Activated T-helper 2 cell treated with anti-CD3 and anti-CD28 coated beads, Interferon-gamma antibody, Interleukin-2, Interleukin-4, amounts not matched to agents 10 μg/mL and 5 μg/mL and 100 μg/mL, durations not matched to agents 14 hours and 24 hours and 36 hours (primary cell): ENCODE measurements around the gene AMN. TPM values are rescaled to one million over a fixed set of nuclear protein-coding genes. Genes with fewer than 3 reads are reported as not detected.

ENCODE experiments used
- DNase-seq: peaks from one replicate; pipeline ENCODE4 v3.0.0; 2021; ENCODE audit warnings: low spot score
- H3K27ac Mint-ChIP-seq: one replicate; pipeline ENCODE4 v1.8.0; 2021; ENCODE audit warnings: mixed read lengths
- H3K27me3 Mint-ChIP-seq: one replicate; pipeline ENCODE4 v1.8.0; 2021; ENCODE audit warnings: low read depth, mixed read lengths
- H3K36me3 Mint-ChIP-seq: one replicate; pipeline ENCODE4 v1.8.0; 2021; ENCODE audit warnings: low read depth, mixed read lengths
- H3K4me1 Mint-ChIP-seq: one replicate; pipeline ENCODE4 v1.8.0; 2021; ENCODE audit warnings: low read depth, mixed read lengths
- H3K4me3 Mint-ChIP-seq: one replicate; pipeline ENCODE4 v1.8.0; 2021; ENCODE audit warnings: low read depth, mild to moderate bottlenecking, moderate library complexity, mixed read lengths
- H3K9me3 Mint-ChIP-seq: one replicate; pipeline ENCODE4 v1.8.0; 2021; ENCODE audit warnings: mixed read lengths
- intact Hi-C: fragments of 100-400 bp; cut with micrococcal nuclease; formaldehyde crosslinking; loops from one replicate; pipeline ENCODE4 v1.15.1; 2023
- total RNA-seq: library from RNA; stranded (reverse); gene quantifications from 2 replicates; pipeline ENCODE4 v1.2.3, GENCODE V29; 2022

AMN gene
- total RNA-seq, 1 donor from 2014 or later: 0.55 TPM

GRCh38 chr14:102902086-102902485 is 20.4 kb upstream of the AMN start:
- Mint-ChIP-seq H3K4me1 (peaks cover 11% of the 10 kb centered on the region), H3K9me3 (no peaks in the 10 kb centered on the region), H3K27ac (no peak overlapping the region), H3K4me3 (no peak overlapping the region), H3K36me3 (peaks cover 58% of the 10 kb centered on the region), H3K27me3 (no peaks in the 10 kb centered on the region)
- intact Hi-C loops: no loop called here
- no peak for DNase-seq

DNA sequence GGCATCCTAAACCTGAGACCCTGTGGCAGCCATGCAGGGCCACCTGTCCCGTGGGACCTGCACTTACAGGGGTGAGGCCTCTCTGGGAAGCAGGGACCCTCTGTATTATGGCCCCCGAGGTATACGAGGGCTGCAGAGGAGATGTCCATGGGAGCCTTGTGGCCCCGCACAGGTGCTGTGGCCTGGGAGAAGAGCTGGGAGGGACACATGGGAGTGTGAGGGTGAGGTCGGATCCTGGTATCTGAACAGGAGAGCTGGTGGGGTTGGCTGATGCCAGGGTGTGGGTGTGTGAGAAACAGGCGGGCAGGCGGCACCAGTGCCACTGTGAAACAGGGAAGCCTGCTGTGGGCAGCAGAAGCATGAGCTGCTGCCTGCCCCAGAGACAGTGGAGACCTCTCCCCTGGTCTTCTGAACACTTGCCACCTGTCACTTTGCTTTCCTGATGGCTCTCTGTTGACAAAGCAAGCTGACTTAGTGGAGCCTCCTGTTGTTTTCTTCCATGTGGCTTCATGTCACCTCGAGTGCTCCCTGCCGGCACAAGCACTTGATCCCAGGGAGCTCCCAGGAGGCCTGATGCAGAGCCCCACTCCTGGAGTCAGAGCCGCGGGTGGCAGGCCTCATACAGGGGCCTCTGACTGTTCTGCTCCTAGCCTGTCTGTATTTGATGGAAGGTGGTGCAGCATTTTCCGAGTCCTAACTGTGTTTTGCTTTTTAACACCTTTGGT is 19.8 kb upstream of the AMN start:
- Mint-ChIP-seq H3K27me3 (no peaks in the 10 kb centered on the region), H3K27ac (peak overlapping the region; percentile 35), H3K4me1 (peaks cover 10% of the 10 kb centered on the region), H3K4me3 (no peak overlapping the region), H3K36me3 (peaks cover 56% of the 10 kb centered on the region), H3K9me3 (no peaks in the 10 kb centered on the region)
- intact Hi-C loops: no loop called here
- DNase-seq: no peak

- Mint-ChIP-seq H3K36me3 (peaks cover 58% of the 10 kb centered on the region), H3K27ac (peak overlapping the region; percentile 35), H3K27me3 (no peaks in the 10 kb centered on the region), H3K4me1 (peaks cover 6% of the 10 kb centered on the region), H3K4me3 (no peak overlapping the region), H3K9me3 (no peaks in the 10 kb centered on the region)
- intact Hi-C loops: no loop called here
- DNase-seq: no peak
These were observed 19.1 kb upstream of the AMN start for GRCh38 chr14:102903248-102903888.

DNA sequence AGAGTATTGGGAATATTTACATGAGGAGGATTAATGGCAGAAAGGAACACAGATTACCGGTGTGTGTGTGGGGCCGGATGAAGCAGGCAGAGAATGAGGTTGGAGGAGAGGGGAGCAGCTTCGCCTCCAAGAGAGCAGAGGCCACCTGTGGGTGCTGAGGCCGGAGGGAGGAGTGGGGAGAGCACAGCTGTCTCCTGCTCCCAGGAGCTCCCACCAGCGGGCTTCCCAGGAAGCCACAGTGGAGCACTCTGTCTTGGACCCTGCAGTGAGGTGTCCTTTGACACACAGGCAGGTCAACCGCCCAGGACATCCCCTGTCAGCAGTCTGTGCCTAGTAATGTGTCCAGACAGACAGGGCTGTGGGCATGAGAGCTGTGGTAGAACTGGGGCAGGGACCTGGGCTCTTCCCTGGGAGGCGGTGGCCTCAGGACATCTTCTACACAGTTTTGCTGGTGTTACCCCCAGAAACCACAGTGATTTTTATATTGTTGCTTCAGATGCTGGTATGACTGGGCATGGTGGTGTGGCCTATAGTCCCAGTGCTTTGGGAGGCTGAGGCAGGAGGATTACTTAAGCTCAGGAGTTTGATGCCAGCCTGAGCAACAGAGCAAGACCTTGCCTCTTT is 18.5 kb upstream of the AMN start:
- H3K27ac Mint-ChIP-seq: no peak overlapping the region

GRCh38 chr14:102905116-102906108 is 17.1 kb upstream of the AMN start:
- no peaks in the 10 kb centered on the region for H3K9me3 Mint-ChIP-seq
- H3K36me3 Mint-ChIP-seq: peaks cover 46% of the 10 kb centered on the region
- no peak overlapping the region for H3K4me3 Mint-ChIP-seq
- no peak overlapping the region for H3K27ac Mint-ChIP-seq
- no peaks in the 10 kb centered on the region for H3K27me3 Mint-ChIP-seq
- intact Hi-C loops: no loop called here
- DNase-seq: no peak
- peaks cover 4% of the 10 kb centered on the region for H3K4me1 Mint-ChIP-seq

More for the DNA sequence above, 18.5 kb upstream of the AMN start:
- Mint-ChIP-seq H3K4me1 (peaks cover 4% of the 10 kb centered on the region), H3K27me3 (no peaks in the 10 kb centered on the region), H3K9me3 (no peaks in the 10 kb centered on the region), H3K4me3 (no peak overlapping the region), H3K36me3 (peaks cover 52% of the 10 kb centered on the region)
- intact Hi-C loops: no loop called here
- DNase-seq: no peak

GRCh38 chr14:102906616-102907302 is 15.7 kb upstream of the AMN start:
- intact Hi-C loops: no loop called here
- no peaks in the 10 kb centered on the region for H3K9me3 Mint-ChIP-seq
- H3K36me3 Mint-ChIP-seq: peaks cover 44% of the 10 kb centered on the region
- DNase-seq: no peak
- H3K4me1 Mint-ChIP-seq: no peaks in the 10 kb centered on the region
- no peak overlapping the region for H3K4me3 Mint-ChIP-seq
- H3K27ac Mint-ChIP-seq: no peak overlapping the region
- no peaks in the 10 kb centered on the region for H3K27me3 Mint-ChIP-seq

- H3K4me1 Mint-ChIP-seq: no peaks in the 10 kb centered on the region
- intact Hi-C loops: no loop called here
These were observed 15.1 kb upstream of the AMN start for GRCh38 chr14:102907303-102907844.

DNA sequence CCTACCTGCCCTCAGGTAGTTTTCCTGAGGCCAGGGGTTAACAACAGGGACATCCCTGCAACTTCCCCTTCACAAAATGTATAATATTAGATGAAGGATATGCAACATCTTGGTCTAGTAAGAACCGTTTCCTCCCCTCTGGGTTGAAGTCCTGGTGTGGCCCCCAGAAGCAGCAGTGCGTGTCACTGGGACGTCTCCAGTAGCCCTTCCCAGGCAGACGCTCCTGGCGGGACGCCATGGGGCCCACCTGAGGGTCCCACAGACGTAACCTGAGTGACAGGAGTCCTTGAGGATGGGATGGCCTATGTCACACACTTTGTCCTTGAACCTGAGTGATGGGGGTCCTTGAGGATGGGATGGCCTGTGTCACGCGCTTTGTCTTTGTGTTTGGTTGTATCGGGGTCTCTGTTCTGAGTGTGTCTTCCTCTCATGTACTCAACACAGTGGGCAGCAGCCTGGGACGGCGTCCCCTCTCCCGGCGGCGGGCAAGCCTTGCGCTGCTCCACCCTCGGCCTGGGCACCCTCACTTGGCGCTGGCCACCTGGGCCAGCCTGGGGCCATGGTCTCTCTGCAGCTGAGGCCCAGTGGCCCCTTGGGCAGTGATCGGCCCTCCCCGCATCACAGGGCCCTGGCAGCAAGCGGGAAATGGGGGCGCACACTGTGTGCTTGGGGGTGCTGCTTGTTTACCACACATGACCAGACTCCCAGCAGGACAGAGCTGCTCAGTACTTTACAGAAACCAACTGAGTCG is 14.3 kb upstream of the AMN start:
- Mint-ChIP-seq H3K9me3 (no peaks in the 10 kb centered on the region), H3K36me3 (peaks cover 37% of the 10 kb centered on the region), H3K4me1 (no peaks in the 10 kb centered on the region), H3K27ac (no peak overlapping the region), H3K27me3 (no peaks in the 10 kb centered on the region), H3K4me3 (no peak overlapping the region)
- intact Hi-C loops: no loop called here
- no peak for DNase-seq

More at GRCh38 chr14:102907303-102907844, 15.1 kb upstream of the AMN start:
- H3K36me3 Mint-ChIP-seq: peaks cover 43% of the 10 kb centered on the region
- H3K9me3 Mint-ChIP-seq: no peaks in the 10 kb centered on the region
- DNase-seq: no peak
- H3K4me3 Mint-ChIP-seq: no peak overlapping the region
- no peak overlapping the region for H3K27ac Mint-ChIP-seq
- no peaks in the 10 kb centered on the region for H3K27me3 Mint-ChIP-seq

- no peak for DNase-seq
- Mint-ChIP-seq H3K27me3 (no peaks in the 10 kb centered on the region), H3K27ac (no peak overlapping the region), H3K9me3 (no peaks in the 10 kb centered on the region), H3K4me3 (no peak overlapping the region), H3K36me3 (peaks cover 30% of the 10 kb centered on the region), H3K4me1 (no peaks in the 10 kb centered on the region)
- intact Hi-C loops: no loop called here
These were observed 13.6 kb upstream of the AMN start for GRCh38 chr14:102908766-102909455.

DNA sequence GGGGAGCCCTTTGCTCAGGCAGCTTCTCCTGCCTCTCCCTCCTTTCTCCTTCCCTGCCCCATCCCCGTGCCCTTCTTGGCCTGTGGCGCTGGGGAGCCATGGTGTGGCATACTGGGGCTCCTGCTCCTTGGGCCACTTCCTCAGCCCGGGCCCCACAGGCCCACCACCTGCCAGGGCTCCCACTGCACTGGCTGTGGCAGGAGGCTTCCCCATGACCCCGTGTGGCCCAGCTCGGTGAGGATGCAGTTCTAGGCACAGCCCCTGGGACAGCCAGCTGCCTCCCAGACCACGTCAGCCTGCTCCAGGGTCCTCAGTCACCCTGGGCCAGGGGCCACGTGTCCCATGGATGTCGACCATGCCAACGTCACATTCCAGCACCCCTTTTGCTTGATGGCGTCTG is 13.0 kb upstream of the AMN start:
- H3K4me1 Mint-ChIP-seq: no peaks in the 10 kb centered on the region
- no peak for DNase-seq
- no peaks in the 10 kb centered on the region for H3K9me3 Mint-ChIP-seq
- no peak overlapping the region for H3K27ac Mint-ChIP-seq
- peaks cover 30% of the 10 kb centered on the region for H3K36me3 Mint-ChIP-seq
- intact Hi-C loops: no loop called here
- no peaks in the 10 kb centered on the region for H3K27me3 Mint-ChIP-seq
- H3K4me3 Mint-ChIP-seq: no peak overlapping the region

DNA sequence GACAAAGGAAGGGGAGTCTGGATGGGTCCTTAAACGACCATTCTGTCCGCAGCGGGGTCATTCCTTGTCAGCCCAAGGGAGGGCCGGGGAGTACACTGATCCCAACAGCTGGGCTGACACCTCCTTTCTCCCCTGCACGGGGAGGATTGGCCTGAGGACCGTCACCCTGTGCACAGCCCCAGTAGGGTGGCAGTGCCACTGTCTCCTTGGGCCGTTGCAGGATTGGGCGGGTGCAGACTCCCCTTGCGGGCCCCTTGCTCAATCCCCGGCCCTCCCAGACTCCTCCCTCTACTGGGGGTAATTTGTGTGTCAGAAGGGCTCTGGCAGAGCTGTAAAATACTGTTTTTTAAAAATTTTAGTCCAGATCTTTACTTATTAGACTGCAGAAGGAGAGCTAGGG is 12.6 kb upstream of the AMN start:
- Mint-ChIP-seq H3K9me3 (no peaks in the 10 kb centered on the region), H3K27me3 (no peaks in the 10 kb centered on the region), H3K4me3 (no peak overlapping the region), H3K27ac (no peak overlapping the region), H3K4me1 (no peaks in the 10 kb centered on the region), H3K36me3 (peaks cover 30% of the 10 kb centered on the region)
- DNase-seq: no peak
- intact Hi-C loops: no loop called here
